ENCODE measurements around the gene IRF9. TPM values are rescaled to one million over a fixed set of nuclear protein-coding genes. Genes with fewer than 3 reads are reported as not detected.

IRF9 gene
- total and polyA plus RNA-seq, 2 of the 13 experiments (the other 11 are each of a cell fraction or from before 2014, with no cell fraction given), result 14.9 to 49.7 TPM

DNA sequence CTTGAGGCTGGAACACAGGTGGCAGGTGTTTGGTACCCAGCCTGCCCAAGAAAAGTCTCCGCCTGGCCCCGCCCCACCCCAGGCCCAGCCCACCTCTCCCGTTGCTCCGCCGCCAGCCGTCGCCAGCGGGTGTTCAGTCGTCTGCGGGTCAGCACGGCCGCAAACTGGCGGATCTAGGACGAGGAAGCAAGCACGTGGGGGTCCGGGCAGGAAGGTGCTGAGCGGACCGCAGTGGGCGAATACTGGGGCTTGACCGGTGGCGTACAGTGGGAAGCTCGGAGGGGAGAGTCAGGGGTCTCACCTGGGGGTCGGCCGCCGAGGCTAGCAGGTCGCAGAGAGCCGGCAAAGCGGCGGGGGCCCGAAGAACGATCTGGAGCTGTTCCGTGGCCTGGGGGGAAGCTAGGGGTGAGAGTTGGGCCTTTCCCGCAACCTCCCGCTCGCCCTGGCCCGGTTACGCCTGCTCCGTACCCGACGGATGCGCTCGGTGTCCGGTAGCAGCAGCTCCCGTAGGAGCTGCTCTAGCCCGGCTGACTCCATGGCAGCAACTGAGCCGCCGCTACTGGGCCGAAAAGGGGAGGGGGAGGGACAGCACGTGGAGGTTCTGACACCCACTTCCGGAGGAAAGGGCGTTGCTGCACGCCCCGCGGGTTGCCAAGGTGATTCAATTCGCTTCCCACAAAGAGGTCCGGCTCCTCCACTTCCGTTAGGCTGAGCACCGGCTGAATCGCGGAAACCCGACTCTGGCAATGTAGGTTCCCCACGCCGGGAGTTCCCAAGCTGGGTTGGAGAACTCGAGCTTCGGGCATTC, 27.4 kb downstream of the IRF9 start, which contains the start of gene IPO4 (continued):
- TF ChIP-seq, protein P1, sequence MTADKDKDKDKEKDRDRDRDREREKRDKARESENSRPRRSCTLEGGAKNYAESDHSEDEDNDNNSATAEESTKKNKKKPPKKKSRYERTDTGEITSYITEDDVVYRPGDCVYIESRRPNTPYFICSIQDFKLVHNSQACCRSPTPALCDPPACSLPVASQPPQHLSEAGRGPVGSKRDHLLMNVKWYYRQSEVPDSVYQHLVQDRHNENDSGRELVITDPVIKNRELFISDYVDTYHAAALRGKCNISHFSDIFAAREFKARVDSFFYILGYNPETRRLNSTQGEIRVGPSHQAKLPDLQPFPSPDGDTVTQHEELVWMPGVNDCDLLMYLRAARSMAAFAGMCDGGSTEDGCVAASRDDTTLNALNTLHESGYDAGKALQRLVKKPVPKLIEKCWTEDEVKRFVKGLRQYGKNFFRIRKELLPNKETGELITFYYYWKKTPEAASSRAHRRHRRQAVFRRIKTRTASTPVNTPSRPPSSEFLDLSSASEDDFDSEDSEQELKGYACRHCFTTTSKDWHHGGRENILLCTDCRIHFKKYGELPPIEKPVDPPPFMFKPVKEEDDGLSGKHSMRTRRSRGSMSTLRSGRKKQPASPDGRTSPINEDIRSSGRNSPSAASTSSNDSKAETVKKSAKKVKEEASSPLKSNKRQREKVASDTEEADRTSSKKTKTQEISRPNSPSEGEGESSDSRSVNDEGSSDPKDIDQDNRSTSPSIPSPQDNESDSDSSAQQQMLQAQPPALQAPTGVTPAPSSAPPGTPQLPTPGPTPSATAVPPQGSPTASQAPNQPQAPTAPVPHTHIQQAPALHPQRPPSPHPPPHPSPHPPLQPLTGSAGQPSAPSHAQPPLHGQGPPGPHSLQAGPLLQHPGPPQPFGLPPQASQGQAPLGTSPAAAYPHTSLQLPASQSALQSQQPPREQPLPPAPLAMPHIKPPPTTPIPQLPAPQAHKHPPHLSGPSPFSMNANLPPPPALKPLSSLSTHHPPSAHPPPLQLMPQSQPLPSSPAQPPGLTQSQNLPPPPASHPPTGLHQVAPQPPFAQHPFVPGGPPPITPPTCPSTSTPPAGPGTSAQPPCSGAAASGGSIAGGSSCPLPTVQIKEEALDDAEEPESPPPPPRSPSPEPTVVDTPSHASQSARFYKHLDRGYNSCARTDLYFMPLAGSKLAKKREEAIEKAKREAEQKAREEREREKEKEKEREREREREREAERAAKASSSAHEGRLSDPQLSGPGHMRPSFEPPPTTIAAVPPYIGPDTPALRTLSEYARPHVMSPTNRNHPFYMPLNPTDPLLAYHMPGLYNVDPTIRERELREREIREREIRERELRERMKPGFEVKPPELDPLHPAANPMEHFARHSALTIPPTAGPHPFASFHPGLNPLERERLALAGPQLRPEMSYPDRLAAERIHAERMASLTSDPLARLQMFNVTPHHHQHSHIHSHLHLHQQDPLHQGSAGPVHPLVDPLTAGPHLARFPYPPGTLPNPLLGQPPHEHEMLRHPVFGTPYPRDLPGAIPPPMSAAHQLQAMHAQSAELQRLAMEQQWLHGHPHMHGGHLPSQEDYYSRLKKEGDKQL (CRISPR knock-in tag; IDR thresholded peaks at IDR 0.05; ENCODE audit: low read depth), result no peak; the same call in none of the 2 replicates
- peak; percentile 93; the same call in 1 of the 2 replicates for TF ChIP-seq NFIB (CRISPR knock-in tag; IDR thresholded peaks at IDR 0.05; ENCODE audit: borderline replicate concordance)
- TF ChIP-seq, protein P2, sequence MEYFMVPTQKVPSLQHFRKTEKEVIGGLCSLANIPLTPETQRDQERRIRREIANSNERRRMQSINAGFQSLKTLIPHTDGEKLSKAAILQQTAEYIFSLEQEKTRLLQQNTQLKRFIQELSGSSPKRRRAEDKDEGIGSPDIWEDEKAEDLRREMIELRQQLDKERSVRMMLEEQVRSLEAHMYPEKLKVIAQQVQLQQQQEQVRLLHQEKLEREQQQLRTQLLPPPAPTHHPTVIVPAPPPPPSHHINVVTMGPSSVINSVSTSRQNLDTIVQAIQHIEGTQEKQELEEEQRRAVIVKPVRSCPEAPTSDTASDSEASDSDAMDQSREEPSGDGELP (IDR thresholded peaks at IDR 0.05; ENCODE audit: borderline replicate concordance, low read depth), result peak; percentile 89
- TF ChIP-seq, protein P3, sequence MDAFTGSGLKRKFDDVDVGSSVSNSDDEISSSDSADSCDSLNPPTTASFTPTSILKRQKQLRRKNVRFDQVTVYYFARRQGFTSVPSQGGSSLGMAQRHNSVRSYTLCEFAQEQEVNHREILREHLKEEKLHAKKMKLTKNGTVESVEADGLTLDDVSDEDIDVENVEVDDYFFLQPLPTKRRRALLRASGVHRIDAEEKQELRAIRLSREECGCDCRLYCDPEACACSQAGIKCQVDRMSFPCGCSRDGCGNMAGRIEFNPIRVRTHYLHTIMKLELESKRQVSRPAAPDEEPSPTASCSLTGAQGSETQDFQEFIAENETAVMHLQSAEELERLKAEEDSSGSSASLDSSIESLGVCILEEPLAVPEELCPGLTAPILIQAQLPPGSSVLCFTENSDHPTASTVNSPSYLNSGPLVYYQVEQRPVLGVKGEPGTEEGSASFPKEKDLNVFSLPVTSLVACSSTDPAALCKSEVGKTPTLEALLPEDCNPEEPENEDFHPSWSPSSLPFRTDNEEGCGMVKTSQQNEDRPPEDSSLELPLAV (CRISPR knock-in tag; conservative IDR thresholded peaks at IDR 0.05; ENCODE audit: low read depth), result no peak
- TF ChIP-seq ZNF44 (CRISPR knock-in tag; IDR thresholded peaks at IDR 0.05), result peak; percentile 98
- peak; percentile 100 for TF ChIP-seq POLR2G (IDR thresholded peaks at IDR 0.05; ENCODE audit: low read depth, low read length)
- TF ChIP-seq, protein P4, sequence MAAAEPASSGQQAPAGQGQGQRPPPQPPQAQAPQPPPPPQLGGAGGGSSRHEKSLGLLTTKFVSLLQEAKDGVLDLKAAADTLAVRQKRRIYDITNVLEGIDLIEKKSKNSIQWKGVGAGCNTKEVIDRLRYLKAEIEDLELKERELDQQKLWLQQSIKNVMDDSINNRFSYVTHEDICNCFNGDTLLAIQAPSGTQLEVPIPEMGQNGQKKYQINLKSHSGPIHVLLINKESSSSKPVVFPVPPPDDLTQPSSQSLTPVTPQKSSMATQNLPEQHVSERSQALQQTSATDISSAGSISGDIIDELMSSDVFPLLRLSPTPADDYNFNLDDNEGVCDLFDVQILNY (CRISPR knock-in tag; conservative IDR thresholded peaks at IDR 0.05), result peak; percentile 82
- TF ChIP-seq, protein P5, sequence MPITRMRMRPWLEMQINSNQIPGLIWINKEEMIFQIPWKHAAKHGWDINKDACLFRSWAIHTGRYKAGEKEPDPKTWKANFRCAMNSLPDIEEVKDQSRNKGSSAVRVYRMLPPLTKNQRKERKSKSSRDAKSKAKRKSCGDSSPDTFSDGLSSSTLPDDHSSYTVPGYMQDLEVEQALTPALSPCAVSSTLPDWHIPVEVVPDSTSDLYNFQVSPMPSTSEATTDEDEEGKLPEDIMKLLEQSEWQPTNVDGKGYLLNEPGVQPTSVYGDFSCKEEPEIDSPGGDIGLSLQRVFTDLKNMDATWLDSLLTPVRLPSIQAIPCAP (CRISPR knock-in tag; IDR thresholded peaks at IDR 0.05; ENCODE audit: low read depth), result peak; percentile 85
- TF ChIP-seq GABPB1 (CRISPR knock-in tag; IDR thresholded peaks at IDR 0.05), result peak; percentile 99
- peak; percentile 91 for TF ChIP-seq ZNF451 (CRISPR knock-in tag; IDR thresholded peaks at IDR 0.05)
- TF ChIP-seq TAF15 (IDR thresholded peaks at IDR 0.05; ENCODE audit: low read depth, low read length, poor library complexity, severe bottlenecking), result peak; percentile 99
- TF ChIP-seq ZNF138 (CRISPR knock-in tag; IDR thresholded peaks at IDR 0.05; ENCODE audit: low read depth), result peak; percentile 98
- TF ChIP-seq ZNF446 (CRISPR knock-in tag; IDR thresholded peaks at IDR 0.05), result peak; percentile 39; the same call in 1 of the 2 replicates
- no peak; the same call in 1 of the 2 replicates for TF ChIP-seq NFE2L1 (CRISPR knock-in tag; IDR thresholded peaks at IDR 0.05; ENCODE audit: borderline replicate concordance)
- TF ChIP-seq KLF11 (CRISPR knock-in tag; IDR thresholded peaks at IDR 0.05), result peak; percentile 98; the same call in 1 of the 2 replicates
- peak; percentile 86; the same call in 1 of the 2 replicates for TF ChIP-seq ZKSCAN1 (IDR thresholded peaks at IDR 0.05; ENCODE audit: low read length)
- TF ChIP-seq ZNF20 (CRISPR knock-in tag; IDR thresholded peaks at IDR 0.05), result peak; percentile 98
- TF ChIP-seq SETDB1 (CRISPR knock-in tag; IDR thresholded peaks at IDR 0.05; ENCODE audit: borderline replicate concordance), result no peak
- TF ChIP-seq ZNF432 (CRISPR knock-in tag; IDR thresholded peaks at IDR 0.05; ENCODE audit: borderline replicate concordance), result no peak

Measured in HepG2 (cell line).